DND-41 (cell line): ENCODE measurements around the gene PTPRD.

Source experiments
- EZH2 ChIP-seq: IDR thresholded peaks from 3 replicates; pipeline ENCODE4 v1.6.1; 2012; ENCODE audit warnings: borderline replicate concordance, low read depth, mild to moderate bottlenecking, moderate library complexity, low read length, inconsistent platforms; ENCODE audit not compliant: severe bottlenecking
- TF ChIP-seq, protein P1 (sequence below): IDR thresholded peaks from 2 replicates; pipeline ENCODE4 v1.5.1; 2012; ENCODE audit warnings: borderline replicate concordance, low read length, moderate library complexity, mild to moderate bottlenecking; ENCODE audit not compliant: poor library complexity, severe bottlenecking; ENCODE audit errors: extremely low read depth

DNA sequence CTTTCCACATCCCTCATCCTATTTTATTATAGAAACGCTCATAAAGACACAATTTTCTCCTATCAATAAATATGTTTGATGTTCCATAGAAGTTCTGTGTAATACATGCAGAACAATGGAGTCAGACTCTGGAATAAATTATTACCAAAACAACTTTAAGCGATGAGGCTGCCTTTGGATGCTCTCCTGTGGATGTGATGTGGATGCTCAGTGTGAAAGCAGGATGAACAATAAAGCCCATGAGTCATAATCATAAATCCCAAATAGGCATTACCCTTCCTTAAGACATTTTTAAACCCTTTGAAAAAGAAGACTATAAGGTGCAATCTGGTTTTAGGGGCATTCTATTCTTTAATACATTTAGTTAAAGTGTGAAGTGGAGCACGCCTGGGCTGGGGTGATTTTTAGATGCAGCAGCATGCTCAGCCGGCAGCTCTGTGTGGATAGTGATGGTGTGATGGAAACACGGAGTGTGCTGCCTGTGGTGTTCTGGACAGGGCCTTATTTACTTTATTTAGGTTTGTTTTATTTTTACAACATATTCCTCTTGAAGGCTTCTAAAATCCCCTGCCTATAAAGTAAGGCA is 991.4 kb downstream of the PTPRD start:
- TF ChIP-seq, protein P1, sequence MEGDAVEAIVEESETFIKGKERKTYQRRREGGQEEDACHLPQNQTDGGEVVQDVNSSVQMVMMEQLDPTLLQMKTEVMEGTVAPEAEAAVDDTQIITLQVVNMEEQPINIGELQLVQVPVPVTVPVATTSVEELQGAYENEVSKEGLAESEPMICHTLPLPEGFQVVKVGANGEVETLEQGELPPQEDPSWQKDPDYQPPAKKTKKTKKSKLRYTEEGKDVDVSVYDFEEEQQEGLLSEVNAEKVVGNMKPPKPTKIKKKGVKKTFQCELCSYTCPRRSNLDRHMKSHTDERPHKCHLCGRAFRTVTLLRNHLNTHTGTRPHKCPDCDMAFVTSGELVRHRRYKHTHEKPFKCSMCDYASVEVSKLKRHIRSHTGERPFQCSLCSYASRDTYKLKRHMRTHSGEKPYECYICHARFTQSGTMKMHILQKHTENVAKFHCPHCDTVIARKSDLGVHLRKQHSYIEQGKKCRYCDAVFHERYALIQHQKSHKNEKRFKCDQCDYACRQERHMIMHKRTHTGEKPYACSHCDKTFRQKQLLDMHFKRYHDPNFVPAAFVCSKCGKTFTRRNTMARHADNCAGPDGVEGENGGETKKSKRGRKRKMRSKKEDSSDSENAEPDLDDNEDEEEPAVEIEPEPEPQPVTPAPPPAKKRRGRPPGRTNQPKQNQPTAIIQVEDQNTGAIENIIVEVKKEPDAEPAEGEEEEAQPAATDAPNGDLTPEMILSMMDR: no peak
- no peak for TF ChIP-seq EZH2
